Fibroblast of peridontal ligament (primary cell): ENCODE results near the gene NUBP2.

Source experiments
- DNase-seq: peaks from one replicate; pipeline ENCODE4 v3.0.0-alpha.2; 2010; ENCODE audit errors: extremely low read depth

The NUBP2 gene, protein sequence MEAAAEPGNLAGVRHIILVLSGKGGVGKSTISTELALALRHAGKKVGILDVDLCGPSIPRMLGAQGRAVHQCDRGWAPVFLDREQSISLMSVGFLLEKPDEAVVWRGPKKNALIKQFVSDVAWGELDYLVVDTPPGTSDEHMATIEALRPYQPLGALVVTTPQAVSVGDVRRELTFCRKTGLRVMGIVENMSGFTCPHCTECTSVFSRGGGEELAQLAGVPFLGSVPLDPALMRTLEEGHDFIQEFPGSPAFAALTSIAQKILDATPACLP

DNA sequence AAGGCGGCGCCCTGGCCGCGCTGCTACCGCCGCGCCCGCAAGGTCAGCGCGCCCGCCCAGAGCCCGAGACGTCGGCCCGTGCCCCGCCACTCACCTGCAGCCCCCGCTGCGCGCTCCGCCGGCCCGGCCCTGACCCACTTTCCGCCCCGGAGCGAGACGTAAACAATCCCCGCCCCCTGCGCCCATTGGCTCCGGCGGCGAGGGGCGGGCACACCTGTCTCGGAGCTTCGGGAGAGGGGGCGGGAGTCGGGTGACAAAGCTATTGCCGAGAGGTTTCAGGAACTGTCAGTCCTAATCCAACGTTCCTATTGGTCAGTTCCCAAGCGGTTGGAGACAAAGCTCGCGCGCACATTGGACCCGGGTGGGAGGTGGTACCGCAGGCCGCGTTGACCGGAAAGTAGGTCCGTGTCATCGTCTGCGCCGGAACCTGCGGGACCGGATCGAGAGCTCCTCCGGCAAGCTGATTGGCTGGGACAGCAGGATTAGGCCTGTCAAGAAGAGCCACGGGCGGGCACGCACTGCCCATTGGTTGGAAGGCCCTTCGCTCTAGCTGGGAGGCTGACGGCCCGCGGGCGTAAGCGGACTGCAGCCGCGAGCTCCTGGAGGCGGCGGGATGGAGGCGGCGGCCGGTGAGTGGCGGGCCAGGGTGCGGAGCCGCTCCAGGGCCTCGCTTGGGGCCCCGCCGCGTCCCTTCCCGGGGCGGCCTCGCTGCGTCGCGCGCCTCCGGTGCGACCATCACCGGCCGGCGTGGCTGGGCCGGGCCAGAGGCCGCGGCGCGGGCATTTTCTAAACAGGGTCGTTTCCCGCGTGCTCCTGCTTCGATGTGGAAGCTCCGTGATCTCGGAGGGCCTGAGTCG, at the start of gene NUBP2, which contains the start of gene SPSB3:
Gene NUBP2 (plus strand): TSS at position 553 of the 857 bp plus-strand sequence. CDS start 61 bp downstream, at position 614.
Gene SPSB3 (minus strand): TSS at position 164 of the 857 bp plus-strand sequence. CDS start 1,088 bp downstream, outside the sequence.
- DNase-seq = peak; percentile 100

DNA sequence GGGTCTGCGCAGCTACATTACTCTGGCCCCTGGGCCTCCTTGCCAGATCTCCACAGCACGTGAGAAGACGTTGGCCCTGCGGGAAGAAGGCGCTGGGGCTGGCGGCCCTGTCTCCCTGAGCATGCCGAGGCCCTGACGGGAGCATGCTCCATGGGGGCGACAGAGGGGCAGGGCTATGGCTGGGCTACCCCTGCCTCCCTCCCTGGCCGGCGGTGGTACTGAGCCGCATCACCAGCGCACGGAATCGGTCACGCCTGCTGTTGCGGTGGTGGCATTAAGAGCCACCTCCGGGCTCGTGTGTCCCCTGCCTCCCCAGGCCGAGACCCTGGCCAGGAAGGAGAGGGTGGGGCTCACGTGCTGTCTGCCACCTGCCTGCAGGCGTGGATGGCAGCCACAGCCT, 48.6 kb upstream of the NUBP2 start:
- DNase-seq = no peak

DNA sequence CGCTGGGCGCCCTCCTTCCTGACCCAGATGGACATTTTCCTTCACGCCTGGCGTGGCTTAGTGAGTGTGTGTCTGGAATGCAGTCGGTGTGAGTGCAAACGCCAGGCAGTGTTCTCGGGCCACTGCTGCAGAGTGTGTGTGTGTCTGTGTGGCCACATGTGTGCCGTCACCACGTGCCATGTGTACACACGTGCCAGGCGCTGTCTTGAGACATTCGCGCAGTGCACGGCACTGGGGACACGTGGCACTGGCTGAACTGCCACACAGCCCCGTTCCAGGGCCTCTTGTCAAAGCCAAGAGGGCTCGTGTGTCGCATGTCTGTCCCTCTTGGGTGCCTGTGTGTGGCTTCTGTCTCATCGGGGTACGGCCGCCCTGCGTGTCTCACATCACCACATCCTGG, 47.9 kb upstream of the NUBP2 start:
- no peak for DNase-seq

DNA sequence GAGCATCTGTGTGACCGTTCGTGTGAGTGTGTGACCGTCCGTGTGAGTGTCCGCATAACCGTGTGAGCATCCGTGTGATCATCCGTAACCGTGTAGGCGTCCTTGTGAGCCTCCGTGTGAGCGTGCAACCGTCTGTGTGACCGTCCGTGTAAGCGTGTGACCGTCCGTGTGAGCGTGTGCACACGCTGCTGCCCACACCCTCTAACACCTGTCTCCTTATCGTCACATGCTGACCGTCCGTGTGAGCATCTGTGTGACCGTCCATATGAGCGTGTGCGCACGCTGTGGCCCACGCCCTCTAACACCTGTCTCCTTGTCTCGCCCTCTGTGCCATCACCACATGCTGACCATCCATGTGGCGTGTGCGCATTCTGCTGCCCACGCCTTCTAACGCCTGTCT, 42.5 kb upstream of the NUBP2 start:
- no peak for DNase-seq

DNA sequence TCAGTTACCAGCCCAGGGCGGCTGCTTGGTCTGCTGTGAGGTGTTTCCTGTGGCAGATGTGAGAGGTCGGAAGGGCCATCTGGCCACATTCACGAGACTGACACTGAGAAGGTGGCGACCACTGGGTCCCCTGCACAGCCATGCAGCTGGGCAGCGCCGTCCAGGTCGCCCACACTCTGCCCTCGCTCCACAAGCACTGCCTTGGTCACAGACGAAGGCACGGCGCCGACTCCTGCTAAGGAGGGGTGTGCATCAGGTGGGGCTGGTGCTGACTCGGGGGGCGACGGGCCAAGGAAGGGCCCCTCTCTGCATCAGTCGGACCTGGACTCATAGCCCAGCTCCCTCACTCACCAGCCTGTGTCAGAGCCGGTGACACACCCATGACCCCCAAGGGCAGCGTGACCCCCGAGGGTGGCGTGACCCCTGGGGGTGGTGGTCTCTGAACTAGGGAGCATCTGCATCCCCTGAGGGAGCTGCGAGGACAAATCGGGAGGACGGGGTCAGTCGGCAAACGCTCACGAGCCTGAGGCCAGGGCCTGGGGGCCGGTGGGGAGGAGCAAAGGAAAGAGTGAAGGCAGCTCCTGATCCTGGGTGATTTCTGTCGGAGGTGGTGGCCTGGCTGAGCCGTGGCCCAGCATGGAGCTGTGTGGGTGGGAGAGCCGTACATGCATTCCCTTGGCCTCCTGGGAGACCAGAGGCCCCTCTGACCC, 41.8 kb upstream of the NUBP2 start:
- DNase-seq = no peak

DNA sequence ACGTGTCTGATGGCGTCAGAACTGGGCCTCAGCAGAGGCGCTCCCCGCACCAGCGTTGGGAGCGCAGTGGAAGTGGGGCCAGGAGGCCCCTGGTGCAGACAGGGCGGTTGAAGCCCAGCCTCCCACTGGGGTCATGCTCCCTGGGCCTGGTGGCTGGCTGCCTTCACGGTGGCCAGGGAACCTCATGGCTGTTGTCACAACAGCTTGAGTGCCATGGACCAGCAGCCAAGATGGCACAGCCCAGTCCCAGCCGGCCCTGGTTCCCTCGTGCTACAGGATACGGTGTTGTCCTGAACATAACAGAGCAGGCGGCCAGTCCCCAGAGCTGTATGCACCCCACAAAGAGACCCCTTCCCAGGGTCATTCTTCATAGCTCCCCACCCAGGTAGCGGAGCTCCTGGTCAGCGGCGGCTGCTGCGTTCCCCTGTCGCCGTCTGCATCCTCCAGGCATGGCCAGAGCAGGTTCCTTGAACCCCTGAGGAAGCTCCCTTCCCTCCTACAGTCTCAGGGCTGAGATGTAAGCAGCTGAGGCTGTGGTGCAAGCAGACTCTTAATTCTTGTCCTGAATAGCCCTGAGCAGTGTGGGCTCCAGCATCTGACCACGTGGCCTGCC, 41.1 kb upstream of the NUBP2 start:
- DNase-seq = no peak

DNA sequence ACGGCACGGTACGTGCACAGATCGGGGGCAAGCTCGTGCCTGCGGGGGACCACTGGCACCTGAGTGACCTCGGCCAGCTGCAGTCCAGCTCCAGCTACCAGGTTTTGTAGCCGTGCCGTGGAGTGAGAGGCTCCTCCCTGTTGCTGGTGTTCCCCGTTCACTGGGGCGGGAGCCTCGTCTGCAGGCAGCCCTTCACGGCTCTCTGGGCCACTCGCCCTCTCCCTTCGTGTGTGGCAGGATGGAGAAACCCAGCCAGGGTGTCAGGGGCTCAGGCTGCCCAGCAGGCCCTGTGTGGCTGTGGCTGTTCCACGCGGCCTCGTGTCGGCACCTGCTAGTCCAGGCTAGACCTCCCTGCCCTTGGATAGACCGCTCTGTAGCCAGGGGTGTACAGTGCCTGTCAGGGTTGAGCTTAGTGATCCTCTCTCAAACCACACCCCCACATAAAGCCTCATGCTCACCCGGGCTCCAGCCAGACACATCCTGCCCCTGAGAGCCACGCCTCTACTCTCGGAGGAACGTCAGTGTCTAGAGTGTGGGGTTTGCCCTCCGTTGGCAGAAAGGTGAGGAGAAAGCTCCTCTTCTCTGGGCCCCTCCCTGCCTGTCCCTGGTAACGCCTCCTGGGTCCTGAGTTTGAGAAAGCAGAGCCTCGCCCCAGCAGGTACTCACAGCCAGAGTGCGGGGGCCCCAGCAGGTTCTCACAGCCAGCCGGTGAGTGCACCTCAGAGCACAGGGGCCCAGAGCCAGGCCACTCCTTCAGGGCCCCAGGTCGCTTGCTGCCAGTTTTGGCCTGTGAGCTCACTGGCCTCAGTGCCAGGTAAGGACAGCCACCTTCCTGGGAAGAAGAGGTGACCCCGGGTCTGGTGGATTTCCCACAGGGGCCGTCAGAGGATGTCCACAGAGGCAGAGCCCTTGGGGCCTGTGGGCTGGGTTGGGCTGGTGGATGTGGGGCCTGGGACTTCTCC, 39.1 kb upstream of the NUBP2 start:
- DNase-seq = no peak

DNA sequence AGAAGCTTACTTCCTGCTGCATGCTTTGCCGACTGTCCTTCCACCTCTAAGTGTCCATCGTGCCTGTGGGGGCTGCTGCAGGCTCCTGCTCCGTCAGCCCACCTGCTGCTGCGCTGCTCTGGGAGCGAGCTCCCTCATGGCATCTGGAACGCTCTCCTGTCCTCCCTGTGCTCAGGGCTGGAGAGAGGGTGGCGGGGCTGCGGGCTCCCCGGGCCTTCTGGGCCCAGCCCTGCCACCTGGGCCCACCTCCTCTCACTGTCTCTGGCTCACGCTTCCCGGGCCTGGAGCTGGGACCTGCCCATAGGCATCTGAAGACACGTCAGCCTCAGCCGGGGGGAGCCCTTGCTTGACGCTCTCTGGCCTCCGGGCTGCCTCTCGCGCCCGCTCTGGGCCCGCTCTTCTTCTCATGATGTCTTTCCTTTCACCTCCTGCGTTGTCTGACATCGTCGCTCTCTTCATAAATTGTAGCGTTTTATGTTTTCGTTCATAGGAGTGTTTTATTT, 38.4 kb upstream of the NUBP2 start:
- DNase-seq = no peak

DNA sequence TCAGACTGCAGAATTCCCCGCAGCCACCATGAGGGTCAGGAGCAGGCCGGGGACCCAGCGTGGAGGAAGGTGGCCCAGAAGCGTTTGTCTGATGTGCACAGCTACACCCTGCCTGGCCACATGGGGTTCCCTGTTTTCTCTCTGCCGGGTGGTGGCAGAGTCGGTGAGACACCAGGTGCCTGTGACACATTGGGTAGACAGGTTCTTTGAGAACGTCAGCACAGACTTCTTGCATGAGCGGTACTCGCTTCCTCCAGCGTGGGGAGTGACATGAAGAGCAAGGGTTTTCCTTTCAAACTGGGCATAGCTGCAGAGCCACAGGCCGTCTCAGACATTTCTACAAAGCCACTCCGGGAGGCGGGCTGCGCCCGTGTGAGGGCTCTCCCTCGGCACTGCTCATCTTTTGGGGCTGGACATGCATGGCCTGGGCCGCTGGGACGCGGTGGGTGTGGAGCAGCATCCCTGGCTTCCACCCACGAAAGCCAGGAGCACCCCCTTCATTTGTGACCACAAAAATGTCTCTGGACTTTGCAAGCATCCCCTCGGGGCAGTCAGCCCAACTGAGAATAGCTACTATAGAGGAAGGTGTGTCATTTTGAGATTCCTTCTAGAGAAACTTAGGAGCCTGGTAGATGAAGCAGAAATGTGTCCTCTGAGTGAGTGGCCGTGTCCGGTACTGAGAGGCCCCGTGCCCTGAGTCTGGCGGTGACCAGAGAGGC, 37.4 kb upstream of the NUBP2 start:
- DNase-seq = peak; percentile 56

DNA sequence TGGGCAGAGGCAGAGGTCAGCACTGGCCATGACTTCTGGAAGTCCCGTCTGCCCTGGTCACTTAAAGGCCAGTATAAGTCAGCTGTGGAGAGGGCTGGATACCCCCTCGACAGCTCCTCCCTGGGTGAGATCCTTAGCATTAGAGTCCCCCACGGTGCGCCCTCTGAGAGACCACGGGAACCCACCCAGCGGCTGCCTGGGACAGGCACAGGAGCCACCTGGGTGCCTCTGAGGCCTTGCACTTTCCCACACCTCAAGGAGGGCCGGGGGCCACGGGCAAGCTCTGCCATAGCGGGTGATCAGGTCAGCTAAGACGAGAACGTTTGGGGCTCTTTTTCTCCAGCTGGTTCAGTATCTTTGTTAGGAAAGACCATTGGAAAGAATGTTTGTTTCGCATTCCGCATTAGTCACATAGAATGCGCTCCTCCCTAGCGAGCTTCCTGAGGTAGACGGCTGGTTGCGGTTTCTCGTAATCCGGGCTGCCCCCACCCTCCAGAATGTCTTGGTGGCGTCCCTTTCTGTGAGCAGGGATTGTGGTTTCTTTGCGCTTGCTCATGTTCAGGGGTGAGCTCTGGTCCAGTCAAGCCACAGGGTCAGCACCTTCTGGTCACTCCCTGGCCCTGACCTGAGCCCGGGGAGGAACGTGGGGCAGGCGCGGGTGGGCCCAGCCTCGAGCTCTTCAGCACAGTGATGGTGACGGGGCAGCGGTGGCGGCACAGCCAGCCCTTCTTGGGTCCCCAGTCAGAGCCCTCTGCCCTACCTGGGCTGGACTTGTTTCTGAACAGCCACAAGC, 36.7 kb upstream of the NUBP2 start:
- DNase-seq = peak; percentile 55

DNA sequence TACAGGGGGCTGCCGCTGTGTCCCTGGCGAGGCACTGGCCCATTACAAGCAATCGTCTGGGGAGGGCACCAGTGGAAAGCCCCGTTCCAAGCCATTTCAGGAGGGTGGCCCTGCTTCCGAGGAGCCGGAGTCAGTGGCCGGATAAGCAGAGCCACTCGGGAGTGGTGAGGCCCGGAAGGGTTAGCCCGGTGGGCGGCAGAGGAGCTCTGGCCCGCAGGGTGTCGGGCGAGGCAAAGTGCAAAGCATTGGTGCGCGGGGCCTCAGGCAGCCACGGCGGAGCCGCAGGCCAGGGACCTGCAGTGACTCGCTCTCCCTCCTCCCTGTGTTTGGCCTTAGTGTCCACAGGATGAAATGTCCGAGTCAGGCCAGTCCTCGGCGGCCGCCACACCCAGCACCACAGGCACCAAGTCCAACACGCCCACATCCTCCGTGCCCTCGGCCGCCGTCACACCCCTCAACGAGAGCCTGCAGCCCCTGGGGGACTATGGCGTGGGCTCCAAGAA, 36.0 kb upstream of the NUBP2 start:
- DNase-seq = no peak

DNA sequence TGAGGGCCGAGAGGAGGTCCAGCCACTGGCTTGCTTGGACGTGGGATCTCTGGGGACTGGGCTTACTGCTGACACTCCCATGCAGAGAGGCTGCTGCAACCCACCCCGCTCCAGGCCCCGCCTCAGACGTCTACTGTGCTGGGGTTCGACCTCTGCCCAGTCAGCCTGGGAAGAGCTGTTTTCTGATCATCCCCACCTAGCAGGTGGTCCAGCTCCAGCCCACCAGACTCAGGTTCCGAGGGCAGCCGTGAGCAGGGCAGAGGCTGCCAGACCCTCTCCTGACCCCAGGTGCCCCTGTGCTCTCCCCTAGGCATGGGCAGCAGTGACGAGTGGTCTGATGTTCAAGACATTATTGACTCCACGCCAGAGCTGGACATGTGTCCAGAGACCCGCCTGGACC, 34.8 kb upstream of the NUBP2 start:
- DNase-seq = no peak

DNA sequence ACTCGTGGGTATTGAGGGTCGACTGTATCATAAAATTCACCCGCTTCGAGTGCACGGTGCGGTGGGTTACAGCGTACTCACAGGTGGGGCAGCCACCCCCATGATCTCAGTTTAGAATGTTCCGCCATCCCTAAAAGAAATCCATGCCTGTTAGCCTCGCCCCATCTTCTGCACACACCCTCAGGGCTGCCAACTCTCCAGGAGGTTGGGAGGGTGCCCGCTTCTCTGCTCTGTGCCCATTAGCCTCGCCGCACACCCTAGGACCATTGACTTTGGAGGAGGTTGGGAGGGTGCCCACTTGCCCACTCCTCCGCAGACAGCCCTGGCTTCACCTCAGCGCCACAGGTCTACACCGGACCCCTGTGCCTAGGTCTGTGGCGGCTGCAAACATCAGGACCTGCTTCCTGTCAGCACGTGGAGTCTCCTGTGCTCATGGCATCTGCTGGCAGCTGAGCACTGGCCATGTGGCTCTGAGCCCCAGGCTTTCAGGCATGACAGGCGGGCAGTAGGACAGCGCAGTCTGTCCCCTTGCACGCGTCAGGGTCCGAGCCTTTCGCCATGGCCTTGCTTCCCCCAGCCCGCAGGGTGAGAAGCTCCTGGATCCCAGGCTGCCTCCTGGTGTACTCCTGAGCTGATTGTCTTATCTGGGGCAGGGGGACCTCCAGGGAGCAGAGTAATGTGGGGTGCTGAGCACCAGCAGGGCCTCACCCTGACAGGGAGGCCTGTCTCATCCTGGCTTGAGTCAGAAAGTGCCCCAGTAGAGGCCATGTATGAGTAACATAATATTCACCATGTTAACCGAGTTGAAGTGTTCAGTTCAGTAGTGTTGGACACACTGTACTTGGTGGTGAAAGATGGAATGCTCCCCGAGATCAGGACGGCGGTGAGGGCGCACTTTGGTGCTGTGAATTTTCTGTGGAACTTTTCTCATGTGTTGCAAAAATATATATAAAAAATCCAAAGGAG, 33.3 kb upstream of the NUBP2 start:
- no peak for DNase-seq

DNA sequence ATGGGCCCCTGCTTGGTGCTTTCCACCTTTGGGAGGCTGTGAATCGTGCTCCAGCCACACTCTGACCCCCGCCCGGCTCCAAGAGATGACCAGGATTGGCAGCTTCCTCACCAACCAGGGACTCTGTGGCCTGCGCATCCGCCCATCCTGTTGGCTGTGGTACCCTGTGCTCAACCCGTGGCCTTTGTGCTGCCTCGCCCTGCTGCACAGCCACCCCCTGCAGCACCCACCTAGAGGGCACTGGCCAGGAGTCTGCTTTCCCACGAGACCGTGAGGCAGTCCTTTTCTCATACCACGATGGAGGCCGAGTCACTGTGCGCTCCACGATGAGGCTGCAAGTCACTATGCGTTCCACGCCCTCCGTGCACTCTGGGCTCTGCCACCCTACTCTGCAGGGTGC, 30.8 kb upstream of the NUBP2 start:
- no peak for DNase-seq

DNA sequence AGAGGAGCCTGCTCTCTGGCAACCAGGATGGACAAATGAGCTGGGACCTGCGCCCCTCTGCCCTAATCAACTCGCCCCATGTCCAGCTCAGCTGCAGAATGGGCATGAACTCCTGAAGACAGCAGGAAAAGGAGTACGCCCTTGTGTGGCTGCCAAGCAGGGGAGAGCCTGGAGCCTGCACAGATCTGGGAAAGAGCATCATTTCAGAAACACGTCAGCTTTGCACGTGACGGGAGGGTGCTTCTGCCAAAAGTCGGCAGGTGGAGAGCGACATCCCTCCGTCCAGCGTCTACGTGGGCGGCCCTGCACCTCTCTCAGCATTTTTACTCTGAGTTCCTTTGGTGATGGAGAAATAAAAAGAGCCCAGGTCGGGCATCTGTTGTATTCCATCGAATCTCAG, 29.9 kb upstream of the NUBP2 start:
- no peak for DNase-seq

DNA sequence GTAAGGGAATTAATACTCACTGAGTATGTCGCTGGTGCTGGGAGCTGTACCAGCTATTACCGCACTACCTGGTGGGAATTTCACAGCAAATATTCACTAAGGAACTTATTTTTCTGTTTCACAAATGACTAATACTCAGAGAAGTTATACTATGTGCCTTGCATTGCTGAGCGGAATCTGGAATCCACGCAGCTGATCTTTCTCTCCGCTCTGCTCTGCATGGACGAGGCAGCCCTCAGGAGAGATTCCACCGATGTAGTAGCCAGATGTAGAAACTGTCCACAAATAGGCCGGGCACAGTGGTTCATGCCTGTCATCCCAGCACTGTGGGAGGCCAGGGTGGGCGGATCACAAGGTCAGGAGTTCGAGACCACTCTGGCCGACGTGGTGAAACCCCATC, 28.6 kb upstream of the NUBP2 start:
- DNase-seq = no peak

DNA sequence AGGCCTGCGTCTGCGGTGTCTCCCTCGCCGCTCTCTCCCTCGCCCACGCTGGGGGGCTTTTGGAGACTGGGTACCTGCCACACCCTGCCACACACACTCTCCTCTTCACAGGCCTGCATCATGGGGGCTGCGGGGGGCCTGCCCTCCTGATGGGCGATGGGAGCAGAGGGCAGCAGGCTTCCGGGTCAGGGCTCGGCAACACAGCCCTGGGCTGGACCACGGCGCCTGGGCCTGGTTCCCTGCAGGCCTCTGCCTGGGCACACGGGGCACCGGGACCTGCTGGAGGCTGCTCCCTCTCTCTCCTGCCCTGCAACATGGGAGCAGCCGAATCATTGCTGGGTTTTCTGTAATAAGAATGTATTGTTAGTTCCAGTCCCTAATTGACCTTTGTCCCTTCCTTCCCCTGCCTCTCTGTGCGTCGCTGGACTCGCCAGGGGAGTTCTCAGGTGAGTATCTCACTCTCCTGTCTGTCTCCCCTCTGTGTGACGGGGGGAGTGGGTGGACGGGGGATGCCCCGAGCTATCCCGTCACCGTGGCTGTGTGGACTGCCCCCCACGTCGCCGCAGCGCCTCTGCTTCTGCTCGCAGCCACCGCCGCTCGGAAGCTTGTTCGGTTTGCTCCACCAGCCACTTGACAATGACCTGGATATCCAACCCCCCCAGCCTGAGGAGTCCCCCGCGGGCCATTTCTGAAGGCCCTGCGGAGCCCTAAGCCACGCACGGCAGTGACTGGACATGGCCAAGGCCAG, 24.9 kb upstream of the NUBP2 start:
- DNase-seq = no peak
